Measurements from ENCODE around the gene COPE.

COPE gene

GRCh38 chr19:18886972-18887371, 32.2 kb downstream of the COPE start:
- in situ Hi-C loops (cut with HindIII; ENCODE audit: low pct_ligation_motif_present, low sequenced_read_pairs), result no loop called here
- no peak overlapping the region for H3K27ac ChIP-seq
- no peak overlapping the region for H3K4me3 ChIP-seq (ENCODE audit: low read depth, low read length)
- no peaks in the 10 kb centered on the region for H3K36me3 ChIP-seq (replicated peaks)
- no peak for DNase-seq
- no peak for TF ChIP-seq CTCF (IDR thresholded peaks at IDR 0.05; ENCODE audit: low read depth, low read length, missing control alignments)
- H3K27me3 ChIP-seq (replicated peaks), result no peaks in the 10 kb centered on the region

- H3K27me3 ChIP-seq (replicated peaks), result no peaks in the 10 kb centered on the region
- DNase-seq, result no peak
- TF ChIP-seq CTCF (IDR thresholded peaks at IDR 0.05; ENCODE audit: low read depth, low read length, missing control alignments), result no peak
- in situ Hi-C loops (cut with HindIII; ENCODE audit: low pct_ligation_motif_present, low sequenced_read_pairs), result no loop called here
- no peak overlapping the region for H3K27ac ChIP-seq
- H3K36me3 ChIP-seq (replicated peaks), result no peaks in the 10 kb centered on the region
- H3K4me3 ChIP-seq (ENCODE audit: low read depth, low read length), result no peak overlapping the region
These were observed 35.5 kb downstream of the COPE start for GRCh38 chr19:18883526-18884304.

- Histone ChIP-seq H3K4me3 (ENCODE audit: low read depth, low read length) (no peak overlapping the region), H3K36me3 (replicated peaks) (no peaks in the 10 kb centered on the region), H3K27ac (no peak overlapping the region), H3K27me3 (replicated peaks) (no peaks in the 10 kb centered on the region)
- in situ Hi-C loops (cut with HindIII; ENCODE audit: low pct_ligation_motif_present, low sequenced_read_pairs), result no loop called here
- no peak for DNase-seq
- no peak for TF ChIP-seq CTCF (IDR thresholded peaks at IDR 0.05; ENCODE audit: low read depth, low read length, missing control alignments)
These were observed 37.7 kb downstream of the COPE start for GRCh38 chr19:18881491-18881890.

GRCh38 chr19:18879579-18880373, 39.4 kb downstream of the COPE start:
- no peaks in the 10 kb centered on the region for H3K27me3 ChIP-seq (replicated peaks)
- DNase-seq, result no peak
- H3K27ac ChIP-seq, result no peak overlapping the region
- in situ Hi-C loops (cut with HindIII; ENCODE audit: low pct_ligation_motif_present, low sequenced_read_pairs), result no loop called here
- TF ChIP-seq CTCF (IDR thresholded peaks at IDR 0.05; ENCODE audit: low read depth, low read length, missing control alignments), result no peak
- no peak overlapping the region for H3K4me3 ChIP-seq (ENCODE audit: low read depth, low read length)
- no peaks in the 10 kb centered on the region for H3K36me3 ChIP-seq (replicated peaks)

GRCh38 chr19:18878858-18879578, 40.2 kb downstream of the COPE start:
- no peak overlapping the region for H3K27ac ChIP-seq
- no peak for TF ChIP-seq CTCF (IDR thresholded peaks at IDR 0.05; ENCODE audit: low read depth, low read length, missing control alignments)
- no peaks in the 10 kb centered on the region for H3K36me3 ChIP-seq (replicated peaks)
- no peak for DNase-seq
- no peaks in the 10 kb centered on the region for H3K27me3 ChIP-seq (replicated peaks)
- no peak overlapping the region for H3K4me3 ChIP-seq (ENCODE audit: low read depth, low read length)
- in situ Hi-C loops (cut with HindIII; ENCODE audit: low pct_ligation_motif_present, low sequenced_read_pairs), result no loop called here
